ENCODE results near the gene CDK5R1. TPM values are rescaled to one million over a fixed set of nuclear protein-coding genes. Genes with fewer than 3 reads are reported as not detected.

Gene CDK5R1
- total and polyA plus RNA-seq, 9 donors: 0.69 to 4.1 (median 2.0) TPM

GRCh38 chr17:32444301-32445073 lies 42.3 kb upstream of the CDK5R1 start, which contains the start of gene PSMD11:
TSS of gene PSMD11 (plus strand) at chr17:32444510. CDS start at chr17:32444524, 14 bp downstream.
- H3K36me3 ChIP-seq: no peaks in the 10 kb centered on the region
- intact Hi-C loops (cut with DNase I): no loop called here
- H3K4me3 ChIP-seq: peak within 1 kb of the TSS; percentile 96
- H3K4me1 ChIP-seq (ENCODE audit: insufficient read depth): no peaks in the 10 kb centered on the region
- peak within 1 kb of the TSS; percentile 51 to 59 for H3K27ac ChIP-seq
- H3K9me3 ChIP-seq: no peaks in the 10 kb centered on the region
- no peaks in the 10 kb centered on the region for H3K27me3 ChIP-seq
- TF ChIP-seq EP300 (IDR thresholded peaks at IDR 0.05) (no peak), CTCF (IDR thresholded peaks at IDR 0.05) (peak; percentile 79 to 83 (median 81)), POLR2A (IDR thresholded peaks at IDR 0.05) (peak; percentile 68)
- peak; percentile 98 to 99 (median 99) for DNase-seq
- WGBS, 3 donors: 0% methylated on average over 51 to 74 of the region's 74 CpGs

GRCh38 chr17:32445074-32445415 lies 41.7 kb upstream of the CDK5R1 start:
- DNase-seq: peak in 1 of 5 donors; percentile 26
- intact Hi-C loops (cut with DNase I): no loop called here
- no peaks in the 10 kb centered on the region for H3K36me3 ChIP-seq
- 0 to 1% (median 0%) methylated on average over 14 of the region's 14 CpGs for WGBS, 3 donors
- no peaks in the 10 kb centered on the region for H3K4me1 ChIP-seq (ENCODE audit: insufficient read depth)
- H3K27me3 ChIP-seq: no peaks in the 10 kb centered on the region
- H3K27ac ChIP-seq: peak overlapping the region in 1 of 2 donors; percentile 51
- no peaks in the 10 kb centered on the region for H3K9me3 ChIP-seq
- H3K4me3 ChIP-seq: peak overlapping the region; percentile 96
- no peak for TF ChIP-seq POLR2A (IDR thresholded peaks at IDR 0.05)

GRCh38 chr17:32445497-32445896 lies 41.3 kb upstream of the CDK5R1 start:
- intact Hi-C loops (cut with DNase I): no loop called here
- WGBS, 3 donors: 14 to 19% (median 15%) methylated on average over 6 of the region's 6 CpGs
- no peak overlapping the region for H3K27ac ChIP-seq

GRCh38 chr17:32445971-32446370 lies 40.8 kb upstream of the CDK5R1 start:
- no peak for TF ChIP-seq CTCF (IDR thresholded peaks at IDR 0.05)
- no peak for TF ChIP-seq EP300 (IDR thresholded peaks at IDR 0.05)
- TF ChIP-seq POLR2A (IDR thresholded peaks at IDR 0.05): no peak
- H3K27me3 ChIP-seq: no peaks in the 10 kb centered on the region
- no peaks in the 10 kb centered on the region for H3K4me1 ChIP-seq (ENCODE audit: insufficient read depth)
- H3K4me3 ChIP-seq: peak overlapping the region; percentile 96
- 75 to 76% (median 76%) methylated on average over 2 of the region's 2 CpGs for WGBS, 3 donors
- DNase-seq: no peak
- intact Hi-C loops (cut with DNase I): no loop called here
- no peaks in the 10 kb centered on the region for H3K36me3 ChIP-seq
- no peak overlapping the region for H3K27ac ChIP-seq
- no peaks in the 10 kb centered on the region for H3K9me3 ChIP-seq

More at GRCh38 chr17:32445497-32445896, 41.3 kb upstream of the CDK5R1 start:
- Histone ChIP-seq H3K9me3 (no peaks in the 10 kb centered on the region), H3K4me1 (ENCODE audit: insufficient read depth) (no peaks in the 10 kb centered on the region), H3K27me3 (no peaks in the 10 kb centered on the region), H3K4me3 (peak overlapping the region; percentile 96), H3K36me3 (no peaks in the 10 kb centered on the region)
- TF ChIP-seq CTCF (IDR thresholded peaks at IDR 0.05): no peak
- TF ChIP-seq POLR2A (IDR thresholded peaks at IDR 0.05): no peak
- TF ChIP-seq EP300 (IDR thresholded peaks at IDR 0.05): no peak
- DNase-seq: no peak

GRCh38 chr17:32446949-32447348 lies 39.8 kb upstream of the CDK5R1 start:
- Histone ChIP-seq H3K27me3 (no peaks in the 10 kb centered on the region), H3K4me3 (no peak overlapping the region), H3K27ac (no peak overlapping the region), H3K4me1 (ENCODE audit: insufficient read depth) (no peaks in the 10 kb centered on the region), H3K36me3 (no peaks in the 10 kb centered on the region), H3K9me3 (no peaks in the 10 kb centered on the region)
- intact Hi-C loops (cut with DNase I): no loop called here
- DNase-seq: no peak
- 87 to 89% (median 88%) methylated on average over 2 of the region's 2 CpGs for WGBS, 3 donors
- TF ChIP-seq EP300 (IDR thresholded peaks at IDR 0.05) (no peak), POLR2A (IDR thresholded peaks at IDR 0.05) (no peak), CTCF (IDR thresholded peaks at IDR 0.05) (no peak)

All from ovary (tissue), 9 donors.